Ovary (tissue), 9 donors: ENCODE data around the gene KCNK5. TPM values are rescaled to one million over a fixed set of nuclear protein-coding genes. Genes with fewer than 3 reads are reported as not detected.

Experiments
- DNase-seq, 5 donors: peaks; one replicate each; pipeline ENCODE4 v3.0.0-alpha.2; 2019 to 2020
- H3K27ac ChIP-seq, 2 donors: fragments of 200-600 bp; one replicate each; pipeline versions ENCODE4 v1.5.1 to v1.8.0; 2019 to 2022
- H3K27me3 ChIP-seq: fragments of 200-600 bp; one replicate; pipeline ENCODE4 v1.8.0; 2022
- H3K36me3 ChIP-seq: fragments of 200-600 bp; sonication (generic); one replicate; pipeline ENCODE4 v1.5.1; 2019
- H3K4me1 ChIP-seq: one replicate; pipeline ENCODE4 v1.8.1; 2013; ENCODE audit warnings: mild to moderate bottlenecking, moderate library complexity; ENCODE audit not compliant: insufficient read depth
- H3K4me3 ChIP-seq: fragments of 200-600 bp; sonication (generic); one replicate; pipeline ENCODE4 v1.5.1; 2017
- H3K9me3 ChIP-seq, 2 donors: fragments of 200-600 bp in 1 of 2; sonication (generic) in 1 of 2; one replicate each; pipeline versions ENCODE4 v1.5.1 to v1.8.1; 2013 to 2019; ENCODE audit warnings: mild to moderate bottlenecking in 1 of 2, moderate library complexity in 1 of 2
- CTCF ChIP-seq, 3 donors: fragments of 450-650 bp in 2 of 3; fragments of 200-600 bp in 1 of 3; IDR thresholded peaks; one replicate each; pipeline versions ENCODE4 v1.5.1 to v1.8.0; 2016 to 2022; ENCODE audit warnings: antibody characterized with exemption in 3 of 3, mild to moderate bottlenecking in 1 of 3
- EP300 ChIP-seq: sonication (generic); formaldehyde crosslinking; IDR thresholded peaks from one replicate; pipeline ENCODE4 v1.6.1; 2017; ENCODE audit warnings: antibody characterized with exemption
- POLR2A ChIP-seq: fragments of 450-650 bp; IDR thresholded peaks from one replicate; pipeline ENCODE4 v1.6.1; 2017; ENCODE audit warnings: antibody characterized with exemption, mild to moderate bottlenecking, moderate library complexity
- WGBS, 3 donors: extraction: QIAGEN DNeasy Blood & Tissue Kit in 1 of 3; methylation state at CpG; one replicate each; pipeline versions ENCODE4 v1.1.5 to v1.1.7; 2013 to 2017; 5-methylcytosine and 5-hydroxymethylcytosine counted together
- intact Hi-C, 4 donors: fragments of 100-400 bp; cut with DNase I; formaldehyde crosslinking; loops; one replicate each; pipeline versions ENCODE4 v1.11.0 to v1.15.1; 2022 to 2023
- polyA plus RNA-seq, 2 donors: library from polyadenylated mRNA; stranded (reverse); fragments of 200-250 nt in 1 of 2; fragments of 350-450 nt in 1 of 2; fragmentation: Illumina TruSeq in 1 of 2; extraction: RNeasy Lipid Tissue Mini Kit (QIAGEN cat#74804) in 1 of 2; gene quantifications; one replicate each; pipeline ENCODE4 v1.2.3, GENCODE V29; 2013 to 2014
- total RNA-seq, 7 donors: library from RNA; depleted of rRNA in 2 of 7; stranded (reverse); fragments of >200 nt in 2 of 7; fragmentation: NEBNext Ultra II Directional in 3 of 7; extraction: Animal tissue kit (Norgen Biotek cat#: 25700) in 3 of 7; gene quantifications; one replicate each; pipeline versions ENCODE4 v1.1.0 to v1.2.4, GENCODE V29; 2016 to 2023
- donor health status: DM: no; HTN: no; CAD: no; lungs with moderate emphysema.
- donor health status: DM: no; HTN: no; CAD: no.
- donor health status: Bipolar disorder and iron deficiency.
- donor health status: DM: yes; HTN: yes; CAD: no.
- donor health status: DM: no; HTN: no; CAD: no.
- donor health status: DM: yes; HTN: yes; CAD: no.

The KCNK5 gene
- total and polyA plus RNA-seq, 9 donors, result 1.9 to 15.2 (median 7.9) TPM

- H3K27me3 ChIP-seq, result no peaks in the 10 kb centered on the region
- H3K4me3 ChIP-seq, result no peak overlapping the region
- H3K36me3 ChIP-seq, result no peaks in the 10 kb centered on the region
- no peak for TF ChIP-seq POLR2A
- no peak for TF ChIP-seq EP300
- no peak for TF ChIP-seq CTCF (IDR thresholded peaks at IDR 0.05)
- no peaks in the 10 kb centered on the region for H3K9me3 ChIP-seq
- H3K27ac ChIP-seq, result no peak overlapping the region
- peaks cover 7% of the 10 kb centered on the region for H3K4me1 ChIP-seq
- 69 to 80% (median 76%) methylated on average over 12 of the region's 12 CpGs for WGBS, 3 donors
- no peak for DNase-seq
- intact Hi-C loops, result no loop called here
Observed at GRCh38 chr6:39203436-39204159, 25.7 kb downstream of the KCNK5 start.

- H3K4me1 ChIP-seq, result peaks cover 7% of the 10 kb centered on the region
- TF ChIP-seq CTCF (IDR thresholded peaks at IDR 0.05) (no peak), POLR2A (no peak), EP300 (no peak)
- intact Hi-C loops, result no loop called here
Observed at GRCh38 chr6:39202166-39202565, 27.1 kb downstream of the KCNK5 start.

GRCh38 chr6:39200498-39201020, 28.7 kb downstream of the KCNK5 start:
- Histone ChIP-seq H3K27me3 (no peaks in the 10 kb centered on the region), H3K4me1 (peaks cover 2% of the 10 kb centered on the region), H3K9me3 (no peaks in the 10 kb centered on the region), H3K4me3 (no peak overlapping the region), H3K27ac (no peak overlapping the region), H3K36me3 (no peaks in the 10 kb centered on the region)
- TF ChIP-seq POLR2A, result no peak
- no peak for TF ChIP-seq EP300
- no peak for TF ChIP-seq CTCF (IDR thresholded peaks at IDR 0.05)
- intact Hi-C loops, result no loop called here
- WGBS, 3 donors, result 0 to 93% (median 38%) methylated on average over 1 of the region's 1 CpG
- no peak for DNase-seq

More at GRCh38 chr6:39202166-39202565, 27.1 kb downstream of the KCNK5 start:
- Histone ChIP-seq H3K36me3 (no peaks in the 10 kb centered on the region), H3K27me3 (no peaks in the 10 kb centered on the region), H3K4me3 (no peak overlapping the region), H3K9me3 (no peaks in the 10 kb centered on the region), H3K27ac (no peak overlapping the region)
- no peak for DNase-seq
- WGBS, 3 donors, result 88 to 94% (median 94%) methylated on average over 4 of the region's 4 CpGs

- Histone ChIP-seq H3K4me3 (no peak overlapping the region), H3K9me3 (no peaks in the 10 kb centered on the region), H3K36me3 (no peaks in the 10 kb centered on the region), H3K27ac (no peak overlapping the region), H3K27me3 (no peaks in the 10 kb centered on the region), H3K4me1 (peaks cover 2% of the 10 kb centered on the region)
- TF ChIP-seq CTCF (IDR thresholded peaks at IDR 0.05), result no peak
- no peak for TF ChIP-seq POLR2A
- no peak for TF ChIP-seq EP300
- no peak for DNase-seq
- intact Hi-C loops, result no loop called here
- WGBS, 3 donors, result 61 to 78% (median 69%) methylated on average over 10 of the region's 10 CpGs
Observed at GRCh38 chr6:39199976-39200375, 29.3 kb downstream of the KCNK5 start.
